HCT116 (cell line): ENCODE data around the gene CELF1. TPM values are rescaled to one million over a fixed set of nuclear protein-coding genes. Genes with fewer than 3 reads are reported as not detected.

Source experiments
- ATAC-seq: fragments of 200-7000 bp; cut with Tn5 transposase; 2 replicates; pipeline ENCODE4 v1.9.1; 2020; ENCODE audit warnings: mild to moderate bottlenecking, moderate library complexity
- BruUV-seq: library from RNA; stranded (reverse); fragments of 400-500 nt; replicated peaks from 2 replicates; lab custom pipeline; 2021; lab: Mats Ljungman, UMichigan
- CTCF ChIA-PET: fragments of 300-600 bp; sonication (Branson Sonifier 250); formaldehyde crosslinking; loops from one replicate; lab custom pipeline; 2021; ENCODE audit warnings: antibody characterized with exemption; lab: Charles Lee
- POLR2A ChIA-PET: fragments of 300-600, 350-600 bp; sonication (Branson Sonifier 250); formaldehyde crosslinking; loops from one replicate; lab custom pipeline; 2021; ENCODE audit warnings: antibody characterized with exemption; lab: Charles Lee
- RAD21 ChIA-PET, 2 experiments: fragments of 300-600 bp; sonication (Branson Sonifier 250); formaldehyde crosslinking; loops; one replicate each; lab custom pipeline; 2023; ENCODE audit warnings: low total read pairs in 2 of 2; ENCODE audit not compliant: uncharacterized antibody in 2 of 2, unreplicated experiment in 2 of 2, low non-redundant PET in 1 of 2; lab: Charles Lee
- DNase-seq: peaks from one replicate; pipeline ENCODE4 v3.0.0-alpha.2; 2010; ENCODE audit warnings: low read depth, low spot score
- H2AFZ ChIP-seq: fragments of 200-600 bp; shearing (Covaris generic), sonication (generic); 2 replicates; pipeline ENCODE4 v1.6.1; 2017; ENCODE audit warnings: low read depth, mixed run types, mixed read lengths, antibody characterized with exemption, low read length; ENCODE audit not compliant: poor library complexity, severe bottlenecking
- H3K27ac ChIP-seq: 2 replicates; pipeline ENCODE4 v1.5.1; 2012; ENCODE audit warnings: low read depth, low read length
- H3K27me3 ChIP-seq: fragments of 200-600 bp; sonication (generic); 2 replicates; pipeline ENCODE4 v1.6.1; 2016; ENCODE audit warnings: mixed run types, low read length, mixed read lengths; ENCODE audit not compliant: insufficient read depth
- H3K36me3 ChIP-seq, 2 experiments: fragments of 200-500 bp in 1 of 2; fragments of 200-600 bp in 1 of 2; sonication (Bioruptor generic) in 1 of 2; sonication (generic) in 1 of 2; 2 replicates each; pipeline versions ENCODE4 v1.5.1 to v1.6.1; 2014 to 2016; ENCODE audit warnings: low read length in 2 of 2, inconsistent platforms in 1 of 2, mixed read lengths in 1 of 2, mixed run types in 1 of 2; ENCODE audit not compliant: insufficient read depth in 2 of 2, control insufficient read depth in 1 of 2
- H3K4me1 ChIP-seq, 2 experiments: fragments of 200-600 bp in 1 of 2; sonication (generic) in 1 of 2; 2 replicates each; pipeline versions ENCODE4 v1.5.1 to v1.6.1; 2012 to 2017; ENCODE audit warnings: low read length in 2 of 2, inconsistent platforms in 1 of 2, mild to moderate bottlenecking in 1 of 2, mixed read lengths in 1 of 2, mixed run types in 1 of 2, moderate library complexity in 1 of 2; ENCODE audit not compliant: insufficient read depth in 2 of 2, control insufficient read depth in 1 of 2
- H3K4me2 ChIP-seq: fragments of 200-600 bp; sonication (generic); 2 replicates; pipeline ENCODE4 v1.6.1; 2017; ENCODE audit warnings: mixed run types, low read length, mixed read lengths
- H3K4me3 ChIP-seq, 2 experiments: fragments of 200-600 bp in 1 of 2; sonication (generic) in 1 of 2; replicated peaks in 1 of 2; 2 replicates each; pipeline ENCODE4 v1.5.1; 2011 to 2016; ENCODE audit warnings: low read length in 2 of 2, control low read depth in 1 of 2, low read depth in 1 of 2, mild to moderate bottlenecking in 1 of 2, mixed read lengths in 1 of 2, mixed run types in 1 of 2
- H3K79me2 ChIP-seq: fragments of 200-600 bp; sonication (generic); 2 replicates; pipeline ENCODE4 v1.6.1; 2017; ENCODE audit warnings: mild to moderate bottlenecking, mixed run types, low read length, moderate library complexity, mixed read lengths; ENCODE audit not compliant: insufficient read depth
- H3K9ac ChIP-seq: fragments of 200-600 bp; sonication (generic); 2 replicates; pipeline ENCODE4 v1.6.1; 2016; ENCODE audit warnings: low read length, mixed read lengths
- H3K9me2 ChIP-seq: fragments of 200-600 bp; sonication (generic), shearing (Covaris generic); 2 replicates; pipeline ENCODE4 v1.6.1; 2017; ENCODE audit warnings: mixed run types, mild to moderate bottlenecking, moderate library complexity; ENCODE audit not compliant: insufficient read depth
- H3K9me3 ChIP-seq, 2 experiments: fragments of 200-500 bp in 1 of 2; fragments of 200-600 bp in 1 of 2; sonication (Bioruptor generic) in 1 of 2; sonication (generic) in 1 of 2; 2 replicates each; pipeline ENCODE4 v1.6.1; 2014 to 2017; ENCODE audit warnings: low read length in 2 of 2, mixed read lengths in 2 of 2, inconsistent platforms in 1 of 2, low read depth in 1 of 2, mild to moderate bottlenecking in 1 of 2, mixed run types in 1 of 2, moderate library complexity in 1 of 2; ENCODE audit not compliant: control insufficient read depth in 1 of 2, insufficient read depth in 1 of 2
- H4K20me1 ChIP-seq: fragments of 200-600 bp; sonication (generic), shearing (Covaris generic); 2 replicates; pipeline ENCODE4 v1.6.1; 2017; ENCODE audit warnings: mixed run types, mild to moderate bottlenecking, moderate library complexity; ENCODE audit not compliant: insufficient read depth
- ATF3 ChIP-seq: IDR thresholded peaks from 2 replicates; pipeline ENCODE4 v1.6.1; 2012
- CBX3 ChIP-seq: IDR thresholded peaks from 2 replicates; pipeline ENCODE4 v1.6.1; 2012; ENCODE audit warnings: low read depth
- CTCF ChIP-seq, 3 experiments: fragments of 200-600 bp in 1 of 3; sonication (generic) in 1 of 3; IDR thresholded peaks in 2 of 3; conservative IDR thresholded peaks in 1 of 3; 2 replicates each; pipeline ENCODE4 v1.5.1; 2012 to 2017; ENCODE audit warnings: low read depth in 2 of 3, low read length in 2 of 3, antibody characterized with exemption in 1 of 3, borderline replicate concordance in 1 of 3, control low read depth in 1 of 3, mild to moderate bottlenecking in 1 of 3, mixed read lengths in 1 of 3, mixed run types in 1 of 3, moderate library complexity in 1 of 3; ENCODE audit not compliant: insufficient read depth in 1 of 3
- EGR1 ChIP-seq: IDR thresholded peaks from 2 replicates; pipeline ENCODE4 v1.6.1; 2012; ENCODE audit warnings: low read depth
- ELF1 ChIP-seq: IDR thresholded peaks from 2 replicates; pipeline ENCODE4 v1.6.1; 2012; ENCODE audit warnings: low read depth, borderline replicate concordance
- EZH2 ChIP-seq: fragments of 200-600 bp; sonication (generic); IDR thresholded peaks from 2 replicates; pipeline ENCODE4 v1.6.1; 2017; ENCODE audit warnings: antibody characterized with exemption, mixed run types
- FOSL1 ChIP-seq: IDR thresholded peaks from 2 replicates; pipeline ENCODE4 v1.6.1; 2012; ENCODE audit warnings: low read depth
- JUND ChIP-seq: IDR thresholded peaks from 2 replicates; pipeline ENCODE4 v1.6.1; 2012
- MAX ChIP-seq: IDR thresholded peaks from 2 replicates; pipeline ENCODE4 v1.6.1; 2012
- POLR2A ChIP-seq: IDR thresholded peaks from 2 replicates; pipeline ENCODE4 v1.7.0; 2011; ENCODE audit warnings: borderline replicate concordance; ENCODE audit not compliant: insufficient read depth, insufficient read length; ENCODE audit errors: extremely low read depth
- POLR2AphosphoS5 ChIP-seq: IDR thresholded peaks from 2 replicates; pipeline ENCODE4 v1.6.1; 2011; ENCODE audit warnings: mild to moderate bottlenecking, low read depth, low read length, moderate library complexity
- RAD21 ChIP-seq: IDR thresholded peaks from 2 replicates; pipeline ENCODE4 v1.6.1; 2012; ENCODE audit warnings: low read depth, mild to moderate bottlenecking
- SIN3A ChIP-seq: IDR thresholded peaks from 2 replicates; pipeline ENCODE4 v1.6.1; 2012; ENCODE audit warnings: low read depth
- SRF ChIP-seq: IDR thresholded peaks from 2 replicates; pipeline ENCODE4 v1.6.1; 2012; ENCODE audit warnings: low read depth
- ZFX ChIP-seq: fragments of 450-650 bp; IDR thresholded peaks from 2 replicates; pipeline ENCODE4 v1.6.1; 2017
- intact Hi-C: fragments of 100-400 bp; cut with micrococcal nuclease; formaldehyde crosslinking; loops from 2 replicates; pipeline ENCODE4 v1.10.0; 2022
- total RNA-seq: library from RNA; stranded (reverse); gene quantifications from one replicate; pipeline ENCODE4 v1.2.1, GENCODE V29; 2021; ENCODE audit not compliant: unreplicated experiment

Gene CELF1
- total RNA-seq, 1 experiment from 2014 or later: 133 TPM

- no peak for ATAC-seq
- POLR2A ChIA-PET: no interaction called here
Measured at GRCh38 chr11:47572715-47573255, 19.9 kb upstream of the CELF1 start.

More at GRCh38 chr11:47572715-47573255, 19.9 kb upstream of the CELF1 start:
- Histone ChIP-seq H3K27ac (no peak overlapping the region), H3K9me2 (no peaks in the 10 kb centered on the region), H3K4me3 (no peak overlapping the region), H2AFZ (no peak overlapping the region), H3K4me2 (no peak overlapping the region), H3K79me2 (peaks cover 77% of the 10 kb centered on the region)
- DNase-seq: no peak
- intact Hi-C loops: no loop called here
- CTCF ChIA-PET: no interaction called here
- BruUV-seq: no TSS peak
- TF ChIP-seq EZH2 (no peak), POLR2AphosphoS5 (no peak), ATF3 (no peak), ZFX (no peak), EGR1 (no peak), MAX (no peak), FOSL1 (no peak), ELF1 (no peak), CBX3 (no peak), POLR2A (no peak), CTCF (IDR thresholded peaks at IDR 0.05 in 2 of 3, conservative IDR thresholded peaks at IDR 0.05 in 1 of 3; ENCODE audit: borderline replicate concordance in 1 of 3, insufficient read depth in 1 of 3, low read depth in 2 of 3, low read length in 2 of 3) (no peak), RAD21 (no peak), SIN3A (no peak), SRF (no peak), JUND (no peak)
- TF ChIP-seq, all 23 proteins: peak for 0
- no peak overlapping the region for H3K9ac ChIP-seq
- RAD21 ChIA-PET: no interaction called here
- no peaks in the 10 kb centered on the region for H3K27me3 ChIP-seq
- H3K4me1 ChIP-seq: peaks cover 2 to 9% of the 10 kb centered on the region in 2 experiments
- H3K36me3 ChIP-seq: peaks cover 43 to 53% of the 10 kb centered on the region in 2 experiments; a peak in 3 of 4 replicates
- no peaks in the 10 kb centered on the region for H4K20me1 ChIP-seq
- no peaks in the 10 kb centered on the region for H3K9me3 ChIP-seq
